Ovary (tissue), 9 donors: ENCODE measurements around the gene SUCLG1. TPM values are rescaled to one million over a fixed set of nuclear protein-coding genes. Genes with fewer than 3 reads are reported as not detected.

Experiments
- DNase-seq, 5 donors: peaks; one replicate each; pipeline ENCODE4 v3.0.0-alpha.2; 2019 to 2020
- H3K27ac ChIP-seq, 2 donors: fragments of 200-600 bp; one replicate each; pipeline versions ENCODE4 v1.5.1 to v1.8.0; 2019 to 2022
- H3K27me3 ChIP-seq: fragments of 200-600 bp; one replicate; pipeline ENCODE4 v1.8.0; 2022
- H3K36me3 ChIP-seq: fragments of 200-600 bp; sonication (generic); one replicate; pipeline ENCODE4 v1.5.1; 2019
- H3K4me1 ChIP-seq: one replicate; pipeline ENCODE4 v1.8.1; 2013; ENCODE audit warnings: mild to moderate bottlenecking, moderate library complexity; ENCODE audit not compliant: insufficient read depth
- H3K4me3 ChIP-seq: fragments of 200-600 bp; sonication (generic); one replicate; pipeline ENCODE4 v1.5.1; 2017
- H3K9me3 ChIP-seq, 2 donors: fragments of 200-600 bp in 1 of 2; sonication (generic) in 1 of 2; one replicate each; pipeline versions ENCODE4 v1.5.1 to v1.8.1; 2013 to 2019; ENCODE audit warnings: mild to moderate bottlenecking in 1 of 2, moderate library complexity in 1 of 2
- CTCF ChIP-seq, 3 donors: fragments of 450-650 bp in 2 of 3; fragments of 200-600 bp in 1 of 3; IDR thresholded peaks; one replicate each; pipeline versions ENCODE4 v1.5.1 to v1.8.0; 2016 to 2022; ENCODE audit warnings: antibody characterized with exemption in 3 of 3, mild to moderate bottlenecking in 1 of 3
- EP300 ChIP-seq: sonication (generic); formaldehyde crosslinking; IDR thresholded peaks from one replicate; pipeline ENCODE4 v1.6.1; 2017; ENCODE audit warnings: antibody characterized with exemption
- POLR2A ChIP-seq: fragments of 450-650 bp; IDR thresholded peaks from one replicate; pipeline ENCODE4 v1.6.1; 2017; ENCODE audit warnings: antibody characterized with exemption, mild to moderate bottlenecking, moderate library complexity
- WGBS, 3 donors: extraction: QIAGEN DNeasy Blood & Tissue Kit in 1 of 3; methylation state at CpG; one replicate each; pipeline versions ENCODE4 v1.1.5 to v1.1.7; 2013 to 2017; 5-methylcytosine and 5-hydroxymethylcytosine counted together
- intact Hi-C, 4 donors: fragments of 100-400 bp; cut with DNase I; formaldehyde crosslinking; loops; one replicate each; pipeline versions ENCODE4 v1.11.0 to v1.15.1; 2022 to 2023
- polyA plus RNA-seq, 2 donors: library from polyadenylated mRNA; stranded (reverse); fragments of 200-250 nt in 1 of 2; fragments of 350-450 nt in 1 of 2; fragmentation: Illumina TruSeq in 1 of 2; extraction: RNeasy Lipid Tissue Mini Kit (QIAGEN cat#74804) in 1 of 2; gene quantifications; one replicate each; pipeline ENCODE4 v1.2.3, GENCODE V29; 2013 to 2014
- total RNA-seq, 7 donors: library from RNA; depleted of rRNA in 2 of 7; stranded (reverse); fragments of >200 nt in 2 of 7; fragmentation: NEBNext Ultra II Directional in 3 of 7; extraction: Animal tissue kit (Norgen Biotek cat#: 25700) in 3 of 7; gene quantifications; one replicate each; pipeline versions ENCODE4 v1.1.0 to v1.2.4, GENCODE V29; 2016 to 2023
- donor health status: DM: no; HTN: no; CAD: no; lungs with moderate emphysema.
- donor health status: DM: no; HTN: no; CAD: no.
- donor health status: Bipolar disorder and iron deficiency.
- donor health status: DM: yes; HTN: yes; CAD: no.
- donor health status: DM: no; HTN: no; CAD: no.
- donor health status: DM: yes; HTN: yes; CAD: no.

The SUCLG1 gene
- total and polyA plus RNA-seq, 9 donors = 33.4 to 111 (median 56.4) TPM

- Histone ChIP-seq H3K4me1 (no peaks in the 10 kb centered on the region), H3K4me3 (no peak overlapping the region), H3K27ac (no peak overlapping the region), H3K9me3 (no peaks in the 10 kb centered on the region), H3K36me3 (no peaks in the 10 kb centered on the region), H3K27me3 (no peaks in the 10 kb centered on the region)
- TF ChIP-seq EP300 (no peak), CTCF (IDR thresholded peaks at IDR 0.05) (no peak), POLR2A (no peak)
- intact Hi-C loops = no loop called here
- DNase-seq = no peak
Measured at GRCh38 chr2:84380875-84381274, 78.2 kb downstream of the SUCLG1 start.

GRCh38 chr2:84378960-84379359 lies 80.1 kb downstream of the SUCLG1 start:
- intact Hi-C loops = no loop called here
- TF ChIP-seq CTCF (IDR thresholded peaks at IDR 0.05) (no peak), EP300 (no peak), POLR2A (no peak)
- H3K27me3 ChIP-seq = no peaks in the 10 kb centered on the region
- no peak overlapping the region for H3K4me3 ChIP-seq
- 73 to 91% (median 88%) methylated on average over 1 of the region's 1 CpG for WGBS, 3 donors
- no peak overlapping the region for H3K27ac ChIP-seq
- H3K4me1 ChIP-seq = no peaks in the 10 kb centered on the region
- no peak for DNase-seq
- no peaks in the 10 kb centered on the region for H3K36me3 ChIP-seq
- no peaks in the 10 kb centered on the region for H3K9me3 ChIP-seq

GRCh38 chr2:84375020-84375419 lies 84.1 kb downstream of the SUCLG1 start:
- Histone ChIP-seq H3K36me3 (no peaks in the 10 kb centered on the region), H3K4me3 (no peak overlapping the region), H3K27ac (no peak overlapping the region), H3K27me3 (no peaks in the 10 kb centered on the region), H3K9me3 (no peaks in the 10 kb centered on the region), H3K4me1 (no peaks in the 10 kb centered on the region)
- intact Hi-C loops = no loop called here
- no peak for DNase-seq
- TF ChIP-seq EP300 (no peak), POLR2A (no peak), CTCF (IDR thresholded peaks at IDR 0.05) (no peak)
- WGBS, 3 donors = 73 to 86% (median 76%) methylated on average over 3 of the region's 3 CpGs

GRCh38 chr2:84373866-84374265 lies 85.2 kb downstream of the SUCLG1 start:
- no peaks in the 10 kb centered on the region for H3K27me3 ChIP-seq
- intact Hi-C loops = no loop called here
- no peak overlapping the region for H3K4me3 ChIP-seq
- no peak for DNase-seq
- 83 to 89% (median 85%) methylated on average over 5 of the region's 5 CpGs for WGBS, 3 donors
- H3K4me1 ChIP-seq = no peaks in the 10 kb centered on the region
- H3K36me3 ChIP-seq = no peaks in the 10 kb centered on the region
- no peak for TF ChIP-seq CTCF (IDR thresholded peaks at IDR 0.05)
- H3K27ac ChIP-seq = no peak overlapping the region
- no peaks in the 10 kb centered on the region for H3K9me3 ChIP-seq

Other genes with a start within 250 kb of the SUCLG1 start
- gene DNAH6, start 57.2 kb upstream of the SUCLG1 start, total RNA-seq = 10 to 100 TPM in 1 of 7 donors, 1 to 10 TPM in 5, under 1 TPM in 1; 0.88 to 14.0 (median 2.5) TPM
- gene DNAH6, start 57.2 kb upstream of the SUCLG1 start, polyA plus RNA-seq = under 1 TPM; 0.42 to 0.80 TPM